Heart right ventricle (tissue), 16 donors: Measurements from ENCODE around the gene ENTREP1. TPM values are rescaled to one million over a fixed set of nuclear protein-coding genes. Genes with fewer than 3 reads are reported as not detected.
A peak's percentile ranks its signal among the peaks of the same experiment; 100 is the strongest.
"Not testable (repeated sequence)": the region's sequence is repeated elsewhere in the genome, so short reads cannot be mapped to it uniquely, and the experiment has no call there.

ENCODE experiments used
- ATAC-seq, 8 donors: fragments of 200-7000 bp; cut with Tn5 transposase; one replicate each; pipeline ENCODE4 v1.9.1; 2020; ENCODE audit warnings: mild to moderate bottlenecking in 8 of 8, moderate library complexity in 8 of 8, moderate number of reproducible peaks in 1 of 8
- DNase-seq, 2 donors: peaks; one replicate each; pipeline ENCODE4 v3.0.0-alpha.2; 2020
- H3K27ac ChIP-seq, 10 donors: fragments of 200-600 bp; sonication (generic) in 2 of 10; one replicate each; pipeline versions ENCODE4 v1.5.0 to v1.8.0; 2020 to 2022; ENCODE audit warnings: mild to moderate bottlenecking in 3 of 10
- H3K27me3 ChIP-seq, 7 donors: fragments of 200-600 bp; one replicate each; pipeline ENCODE4 v1.8.0; 2021 to 2022; ENCODE audit warnings: mild to moderate bottlenecking in 2 of 7
- H3K36me3 ChIP-seq, 9 donors: fragments of 200-600 bp; sonication (generic) in 1 of 9; one replicate each; pipeline versions ENCODE4 v1.5.0 to v1.8.0; 2020 to 2022; ENCODE audit warnings: mild to moderate bottlenecking in 2 of 9
- H3K4me1 ChIP-seq, 9 donors: fragments of 200-600 bp; sonication (generic) in 1 of 9; one replicate each; pipeline versions ENCODE4 v1.5.0 to v1.8.0; 2020 to 2022; ENCODE audit warnings: mild to moderate bottlenecking in 4 of 9
- H3K4me3 ChIP-seq, 10 donors: fragments of 200-600 bp; sonication (generic) in 2 of 10; one replicate each; pipeline versions ENCODE4 v1.5.0 to v1.8.0; 2020 to 2022; ENCODE audit warnings: mild to moderate bottlenecking in 7 of 10, moderate library complexity in 2 of 10
- H3K9me3 ChIP-seq, 11 donors: fragments of 200-600 bp in 10 of 11; sonication (generic) in 2 of 11; one replicate each; pipeline versions ENCODE4 v1.5.0 to v1.8.0; 2013 to 2022; ENCODE audit warnings: mild to moderate bottlenecking in 2 of 11, control low read depth in 1 of 11, moderate library complexity in 1 of 11
- CTCF ChIP-seq, 9 donors: fragments of 200-600 bp; sonication (generic) in 2 of 9; IDR thresholded peaks; one replicate each; pipeline versions ENCODE4 v1.5.0 to v1.8.0; 2021 to 2022; ENCODE audit warnings: antibody characterized with exemption in 9 of 9, mild to moderate bottlenecking in 5 of 9, moderate library complexity in 1 of 9
- WGBS, 2 donors: extraction: QIAGEN DNeasy Blood & Tissue Kit; methylation state at CpG; one replicate each; pipeline ENCODE4 v1.1.7; 2013; ENCODE audit warnings: inconsistent platforms in 1 of 2; 5-methylcytosine and 5-hydroxymethylcytosine counted together
- intact Hi-C, 10 donors: fragments of 100-400 bp; cut with DNase I; formaldehyde crosslinking; loops; one replicate each; pipeline versions ENCODE4 v1.11.1 to v1.14.2; 2022
- polyA plus RNA-seq, 2 donors: library from polyadenylated mRNA; stranded (reverse); fragments of 200-250 nt; gene quantifications; one replicate each; pipeline ENCODE4 v1.2.3, GENCODE V29; 2013
- total RNA-seq, 10 donors: library from RNA; stranded (reverse); fragmentation: NEBNext Ultra II Directional in 3 of 10; extraction: Animal tissue kit (Norgen Biotek cat#: 25700) in 3 of 10; gene quantifications; one replicate each; pipeline versions ENCODE4 v1.2.1 to v1.2.4, GENCODE V29; 2021 to 2023
- donor health status: Arrhythmogenic right ventricular cardiomyopathy.
- donor health status: ischemic (EF 13 %, LVEDD 7.1; RV severe dilation, severe dysfunction).
- donor health status: healthy with polysubstance abuse.
- donor health status: DM: no; HTN: yes; CAD: no.
- donor health status: DM: no; HTN: no; CAD: no.
- donor health status: ischemic (EF 25% LVEDD 6.9; RV normal size, moderate dysfunction).
- donor health status: ischemic (EF 25% LVEDD 5.7; RV mildly dilated, moderate dysfunction).
- donor health status: healthy.
- donor health status: DM: yes; HTN: yes; CAD: no.
- donor health status: Ischemic cardiomyopathy.
- donor health status: ischemic (EF 35%, LVEDD 5.7; RV mildly dilated, moderate dysfunction).
- donor health status: nonischemic (EF 11% LVEDD 7.7; RV severe dilation, severe dysfunction).
- donor health status: DM: yes; HTN: yes; CAD: no.
- donor health status: PGD.
- donor health status: ischemic (EF 29% LVEDD 5.4; RV normal size, mild dysfunction).
- donor health status: nonischemic (EF 23%, LVEDD 6.1; RV moderate dilation, normal function).

ENTREP1 gene
- total and polyA plus RNA-seq, 12 donors: 12.3 to 40.5 (median 26.6) TPM

- Histone ChIP-seq H3K27ac (peak overlapping the region in 8 of 10 donors; percentile 62 to 83 (median 74)), H3K36me3 (no peaks in the 10 kb centered on the region), H3K27me3 (no peaks in the 10 kb centered on the region), H3K4me1 (peaks cover 0 to 36% (median 19%) of the 10 kb centered on the region in 9 donors), H3K9me3 (no peaks in the 10 kb centered on the region), H3K4me3 (no peak overlapping the region)
- ATAC-seq (no peak), DNase-seq (no peak)
- 80 to 85% methylated on average over 2 of the region's 2 CpGs for WGBS, 2 donors
- intact Hi-C loops: loop anchor here in 3 of 10 donors (10.0 kb wide), 3 partner anchors 72 to 172 kb away; partner anchors contain the start of gene ENTREP1 (in 1 of the 3)
- TF ChIP-seq CTCF (IDR thresholded peaks at IDR 0.05): no peak
Observed at GRCh38 chr9:69396759-69397158, 71.7 kb downstream of the ENTREP1 start.

GRCh38 chr9:69397384-69398214, 72.6 kb downstream of the ENTREP1 start:
- Histone ChIP-seq H3K9me3 (no peaks in the 10 kb centered on the region), H3K36me3 (no peaks in the 10 kb centered on the region), H3K4me3 (peak overlapping the region in 1 of 10 donors; percentile 14), H3K27ac (peak overlapping the region in 9 of 10 donors; percentile 58 to 83 (median 72)), H3K4me1 (peaks cover 0 to 28% (median 13%) of the 10 kb centered on the region in 9 donors), H3K27me3 (no peaks in the 10 kb centered on the region)
- WGBS, 2 donors: 42 to 47% methylated on average over 12 of the region's 12 CpGs
- DNase-seq (no peak), ATAC-seq (peak; percentile 35 to 67 (median 44))
- intact Hi-C loops: loop anchor here in 3 of 10 donors (10.0 kb wide), 3 partner anchors 73 to 173 kb away; partner anchors contain the start of gene ENTREP1 (in 1 of the 3)
- TF ChIP-seq CTCF (IDR thresholded peaks at IDR 0.05): no peak

GRCh38 chr9:69400470-69400869, 75.5 kb downstream of the ENTREP1 start:
- Histone ChIP-seq H3K36me3 (no peaks in the 10 kb centered on the region), H3K4me3 (no peak overlapping the region), H3K9me3 (no peaks in the 10 kb centered on the region), H3K27ac (no peak overlapping the region), H3K27me3 (no peaks in the 10 kb centered on the region), H3K4me1 (peaks cover 0 to 14% (median 0%) of the 10 kb centered on the region in 9 donors)
- 95 to 100% methylated on average over 1 of the region's 1 CpG for WGBS, 2 donors
- ATAC-seq: no peak
- intact Hi-C loops: no loop called here
- DNase-seq: no peak
- no peak for TF ChIP-seq CTCF (IDR thresholded peaks at IDR 0.05)

- DNase-seq, ATAC-seq, H3K9me3 ChIP-seq, H3K27ac ChIP-seq, H3K36me3 ChIP-seq, H3K27me3 ChIP-seq, H3K4me3 ChIP-seq, intact Hi-C loops: not testable (repeated sequence)
- 88 to 91% methylated on average over 6 of the region's 6 CpGs for WGBS, 2 donors
- peaks cover 0 to 12% (median 0%) of the 10 kb centered on the region in 9 donors for H3K4me1 ChIP-seq
Observed at GRCh38 chr9:69409936-69410335, 84.9 kb downstream of the ENTREP1 start.

- TF ChIP-seq CTCF (IDR thresholded peaks at IDR 0.05): no peak
- H3K27ac ChIP-seq: no peak overlapping the region
- no peaks in the 10 kb centered on the region for H3K27me3 ChIP-seq
- intact Hi-C loops: no loop called here
- H3K36me3 ChIP-seq: no peaks in the 10 kb centered on the region
- no peaks in the 10 kb centered on the region for H3K9me3 ChIP-seq
- no peak overlapping the region for H3K4me3 ChIP-seq
- ATAC-seq: peak in 1 of 8 donors; percentile 11
- 97 to 98% methylated on average over 3 of the region's 3 CpGs for WGBS, 2 donors
- no peak for DNase-seq
- peaks cover 0 to 12% (median 0%) of the 10 kb centered on the region in 9 donors for H3K4me1 ChIP-seq
Observed at GRCh38 chr9:69411246-69411645, 86.2 kb downstream of the ENTREP1 start.
